Measurements from ENCODE around the gene RBM17. TPM values are rescaled to one million over a fixed set of nuclear protein-coding genes. Genes with fewer than 3 reads are reported as not detected.

RBM17 gene
- total RNA-seq, 6 donors from 2014 or later: 67.6 to 192 (median 84.8) TPM

DNA sequence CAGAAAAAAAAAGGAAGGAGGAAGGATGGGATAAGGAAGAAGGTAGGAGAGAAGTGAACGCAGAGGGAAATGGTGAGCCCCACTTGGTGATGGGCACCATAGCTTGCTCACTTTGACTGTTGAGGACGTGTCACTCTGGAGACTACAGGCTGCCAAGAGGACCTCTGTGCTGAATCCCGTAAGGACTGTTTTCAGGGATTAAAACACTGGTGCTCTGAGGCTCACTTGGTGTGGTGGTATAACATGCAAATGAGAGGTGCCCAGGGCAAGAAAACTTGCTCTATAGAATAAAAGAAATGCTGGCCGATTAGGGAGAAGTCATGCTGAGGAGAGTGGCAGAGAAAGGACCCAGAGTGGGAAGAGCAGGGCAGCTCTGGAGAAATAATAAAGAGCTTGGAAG, 21.4 kb upstream of the RBM17 start:
- Histone ChIP-seq H3K4me1 (peaks cover 33 to 54% (median 41%) of the 10 kb centered on the region in 4 donors), H3K27me3 (no peaks in the 10 kb centered on the region), H3K9me3 (no peaks in the 10 kb centered on the region), H3K27ac (no peak overlapping the region), H3K4me3 (no peak overlapping the region), H3K36me3 (no peaks in the 10 kb centered on the region)
- ATAC-seq (ENCODE audit: low FRiP score in 2 of 2) (no peak), DNase-seq (no peak)
- no peak for TF ChIP-seq POLR2AphosphoS5 (IDR thresholded peaks at IDR 0.05)
- TF ChIP-seq POLR2A (IDR thresholded peaks at IDR 0.05): no peak
- TF ChIP-seq, protein P1, sequence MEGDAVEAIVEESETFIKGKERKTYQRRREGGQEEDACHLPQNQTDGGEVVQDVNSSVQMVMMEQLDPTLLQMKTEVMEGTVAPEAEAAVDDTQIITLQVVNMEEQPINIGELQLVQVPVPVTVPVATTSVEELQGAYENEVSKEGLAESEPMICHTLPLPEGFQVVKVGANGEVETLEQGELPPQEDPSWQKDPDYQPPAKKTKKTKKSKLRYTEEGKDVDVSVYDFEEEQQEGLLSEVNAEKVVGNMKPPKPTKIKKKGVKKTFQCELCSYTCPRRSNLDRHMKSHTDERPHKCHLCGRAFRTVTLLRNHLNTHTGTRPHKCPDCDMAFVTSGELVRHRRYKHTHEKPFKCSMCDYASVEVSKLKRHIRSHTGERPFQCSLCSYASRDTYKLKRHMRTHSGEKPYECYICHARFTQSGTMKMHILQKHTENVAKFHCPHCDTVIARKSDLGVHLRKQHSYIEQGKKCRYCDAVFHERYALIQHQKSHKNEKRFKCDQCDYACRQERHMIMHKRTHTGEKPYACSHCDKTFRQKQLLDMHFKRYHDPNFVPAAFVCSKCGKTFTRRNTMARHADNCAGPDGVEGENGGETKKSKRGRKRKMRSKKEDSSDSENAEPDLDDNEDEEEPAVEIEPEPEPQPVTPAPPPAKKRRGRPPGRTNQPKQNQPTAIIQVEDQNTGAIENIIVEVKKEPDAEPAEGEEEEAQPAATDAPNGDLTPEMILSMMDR (IDR thresholded peaks at IDR 0.05): no peak
- TF ChIP-seq EP300 (IDR thresholded peaks at IDR 0.05): no peak
- 72 to 73% methylated on average over 4 of the region's 4 CpGs for WGBS, 2 donors

DNA sequence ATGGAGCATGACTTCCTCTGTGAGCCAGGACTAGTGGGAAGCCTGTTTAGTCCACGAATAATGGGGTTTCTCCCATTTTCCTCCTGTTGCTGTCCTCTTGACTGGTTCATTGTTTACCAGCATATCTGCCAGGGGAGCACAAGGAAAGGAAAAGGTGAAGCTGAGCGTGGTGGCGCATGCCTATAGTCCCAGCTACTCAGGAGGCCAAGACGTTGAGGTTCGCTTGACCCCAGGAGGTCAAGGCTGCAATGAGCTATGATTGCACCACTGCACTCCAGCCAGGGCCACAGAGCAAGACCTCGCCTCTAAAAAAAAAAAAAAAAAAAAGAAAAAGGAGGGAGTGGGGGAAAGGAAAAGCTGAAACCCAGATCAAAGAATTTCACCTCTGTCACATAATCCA, 20.8 kb upstream of the RBM17 start:
- ATAC-seq (ENCODE audit: low FRiP score in 2 of 2): no peak
- TF ChIP-seq EP300 (IDR thresholded peaks at IDR 0.05) (no peak), POLR2AphosphoS5 (IDR thresholded peaks at IDR 0.05) (no peak), POLR2A (IDR thresholded peaks at IDR 0.05) (no peak)
- TF ChIP-seq, protein P1 (IDR thresholded peaks at IDR 0.05): no peak
- Histone ChIP-seq H3K27me3 (no peaks in the 10 kb centered on the region), H3K9me3 (no peaks in the 10 kb centered on the region), H3K4me1 (peaks cover 34 to 58% (median 43%) of the 10 kb centered on the region in 4 donors), H3K27ac (peak overlapping the region in 1 of 4 donors; percentile 18), H3K36me3 (no peaks in the 10 kb centered on the region), H3K4me3 (no peak overlapping the region)
- WGBS, 2 donors: 67 to 76% methylated on average over 6 of the region's 6 CpGs
- DNase-seq: no peak

DNA sequence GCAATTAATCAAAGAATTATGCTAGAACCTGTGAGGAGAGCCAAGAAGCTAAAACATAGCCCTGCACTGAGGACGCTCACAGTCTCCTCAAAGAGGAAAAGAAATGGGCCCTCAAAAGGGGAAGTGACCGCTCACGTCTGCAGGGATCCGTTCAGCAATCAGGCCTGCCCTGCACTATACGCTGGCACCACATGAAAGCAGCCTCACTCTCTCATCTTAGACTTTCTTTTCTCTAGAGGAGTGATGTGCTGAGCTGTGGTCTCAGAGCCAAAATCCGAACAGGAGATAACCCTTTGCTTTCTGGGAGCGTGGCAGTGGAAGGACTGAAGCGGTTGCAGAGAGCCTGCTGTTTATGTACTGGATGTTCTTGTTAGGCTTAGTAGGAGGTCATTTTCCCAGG, 20.4 kb upstream of the RBM17 start:
- WGBS, 2 donors: 50% methylated on average over 7 to 8 of the region's 8 CpGs
- no peak for TF ChIP-seq EP300 (IDR thresholded peaks at IDR 0.05)
- TF ChIP-seq POLR2A (IDR thresholded peaks at IDR 0.05): no peak
- TF ChIP-seq, protein P1 (IDR thresholded peaks at IDR 0.05): no peak
- no peak for TF ChIP-seq POLR2AphosphoS5 (IDR thresholded peaks at IDR 0.05)
- ATAC-seq (ENCODE audit: low FRiP score in 2 of 2): peak; percentile 71 to 73
- Histone ChIP-seq H3K36me3 (no peaks in the 10 kb centered on the region), H3K27me3 (no peaks in the 10 kb centered on the region), H3K4me1 (peaks cover 34 to 58% (median 43%) of the 10 kb centered on the region in 4 donors), H3K27ac (no peak overlapping the region), H3K4me3 (no peak overlapping the region), H3K9me3 (no peaks in the 10 kb centered on the region)
- DNase-seq: peak in 1 of 2 donors; percentile 61

DNA sequence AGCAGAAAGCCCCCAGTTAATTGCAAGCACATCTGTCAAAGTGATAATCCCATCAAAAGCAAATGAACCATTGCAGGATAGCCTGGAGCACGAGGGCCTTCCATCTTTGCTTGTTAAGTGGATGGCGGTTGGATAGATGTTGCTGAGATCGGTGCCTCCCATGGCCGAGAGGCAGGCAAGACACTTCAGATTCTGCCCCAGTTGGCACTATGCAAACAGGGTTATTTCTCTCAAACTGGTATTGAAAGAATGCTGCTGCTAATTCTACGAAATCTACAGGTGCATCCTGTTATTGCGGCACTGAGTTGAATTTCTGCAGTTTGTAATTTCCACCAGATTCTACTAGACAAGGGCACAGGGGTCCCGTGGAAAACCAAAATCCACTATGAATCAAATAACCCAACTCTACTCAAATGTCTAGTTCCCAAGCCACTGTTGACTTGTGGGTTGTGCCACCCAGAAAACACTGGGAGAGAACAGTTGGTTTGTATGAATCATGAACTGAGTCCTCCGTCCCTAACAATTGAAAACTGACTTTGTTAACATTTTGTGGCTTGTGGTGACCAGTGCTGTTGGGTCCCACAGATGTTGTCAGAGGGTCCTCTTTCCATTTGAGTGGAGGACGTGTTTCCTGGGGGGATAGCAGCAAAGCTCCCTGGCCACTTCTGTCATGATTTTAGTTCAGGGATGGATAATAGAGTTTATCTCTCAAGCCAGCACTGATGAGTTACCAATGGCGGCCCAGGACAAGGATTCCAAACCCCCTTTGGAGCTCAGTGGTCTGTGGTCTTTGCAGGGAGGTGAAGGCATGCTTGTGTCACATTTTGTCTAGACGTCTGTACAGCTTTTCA, 19.5 kb upstream of the RBM17 start:
- Histone ChIP-seq H3K27ac (no peak overlapping the region), H3K4me1 (peaks cover 34 to 58% (median 43%) of the 10 kb centered on the region in 4 donors), H3K4me3 (no peak overlapping the region), H3K27me3 (no peaks in the 10 kb centered on the region), H3K9me3 (no peaks in the 10 kb centered on the region), H3K36me3 (no peaks in the 10 kb centered on the region)
- DNase-seq (no peak), ATAC-seq (ENCODE audit: low FRiP score in 2 of 2) (no peak)
- WGBS, 2 donors: 64 to 78% methylated on average over 11 of the region's 11 CpGs
- TF ChIP-seq EP300 (IDR thresholded peaks at IDR 0.05) (no peak), POLR2AphosphoS5 (IDR thresholded peaks at IDR 0.05) (no peak), POLR2A (IDR thresholded peaks at IDR 0.05) (no peak)
- TF ChIP-seq, protein P1 (IDR thresholded peaks at IDR 0.05): no peak
